RPMI8226 (cell line): ENCODE results near the gene SRGAP2B.
"Not testable (repeated sequence)": the region's sequence is repeated elsewhere in the genome, so short reads cannot be mapped to it uniquely, and the experiment has no call there.

Source experiments
- DNase-seq: peaks from one replicate; pipeline ENCODE4 v3.0.0-alpha.2; 2015

SRGAP2B gene

DNA sequence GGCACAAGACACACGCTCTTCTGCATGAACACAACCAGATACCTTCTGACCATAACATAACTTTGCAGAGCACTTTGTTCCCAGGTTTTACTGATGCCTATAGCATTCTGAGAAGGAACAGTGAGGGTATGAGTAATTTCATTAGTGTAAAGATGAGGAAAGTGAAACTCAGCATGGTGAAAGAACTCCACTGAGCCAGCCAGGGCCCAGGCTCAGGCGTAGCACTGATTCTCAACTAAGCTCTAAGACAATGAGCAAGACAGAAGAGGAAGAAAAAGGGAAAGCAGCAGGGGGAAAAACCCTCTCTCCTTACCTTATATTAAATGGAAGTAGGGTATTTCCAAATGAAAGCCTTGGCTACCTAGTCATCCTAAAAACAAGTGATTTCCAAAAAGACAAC is 155.1 kb downstream of the SRGAP2B start:
- DNase-seq = not testable (repeated sequence)

DNA sequence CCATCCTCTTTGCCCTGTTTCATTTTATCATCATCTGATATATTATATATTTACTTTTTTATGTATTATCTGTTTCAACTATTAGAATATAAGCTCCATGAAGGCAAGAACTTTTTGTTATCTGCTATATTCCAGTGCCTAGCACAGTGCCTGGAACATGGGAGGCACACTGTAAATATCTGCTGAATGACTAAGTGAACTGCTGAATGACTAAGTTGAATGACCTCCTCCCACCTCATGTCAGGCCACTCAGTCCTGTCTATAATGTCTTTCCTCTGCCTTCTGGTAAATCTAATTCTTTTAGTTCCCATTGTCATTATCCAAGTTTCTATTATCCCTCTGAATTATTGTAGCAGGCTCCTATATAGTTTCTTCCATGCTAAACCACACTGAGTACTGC is 156.5 kb downstream of the SRGAP2B start:
- DNase-seq = not testable (repeated sequence)

DNA sequence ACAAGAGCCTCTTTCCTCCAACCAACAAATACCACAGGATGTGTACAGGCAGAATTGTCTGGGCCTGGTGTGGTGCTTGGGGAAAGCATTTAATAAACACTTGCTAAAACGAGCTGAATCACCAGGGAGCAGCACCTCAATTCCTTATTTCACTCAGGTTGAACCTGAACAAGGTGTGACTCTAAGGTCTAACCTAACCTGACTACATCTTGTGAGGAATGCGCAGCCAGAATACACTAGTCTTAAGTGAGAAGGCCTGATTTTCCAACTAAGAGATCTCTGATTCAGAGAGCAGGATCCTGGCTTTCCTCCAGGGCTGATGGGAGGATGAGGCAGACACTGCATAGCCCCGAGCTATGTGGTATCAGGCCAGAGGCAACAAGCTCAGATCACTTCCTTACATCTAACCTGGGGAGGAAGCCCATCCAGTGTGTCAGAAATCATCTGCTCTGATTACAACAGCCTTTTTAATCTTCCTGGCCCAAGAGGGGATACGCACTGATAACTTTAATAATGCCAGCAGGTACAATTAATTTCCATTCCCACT is 158.9 kb downstream of the SRGAP2B start:
- DNase-seq = not testable (repeated sequence)

DNA sequence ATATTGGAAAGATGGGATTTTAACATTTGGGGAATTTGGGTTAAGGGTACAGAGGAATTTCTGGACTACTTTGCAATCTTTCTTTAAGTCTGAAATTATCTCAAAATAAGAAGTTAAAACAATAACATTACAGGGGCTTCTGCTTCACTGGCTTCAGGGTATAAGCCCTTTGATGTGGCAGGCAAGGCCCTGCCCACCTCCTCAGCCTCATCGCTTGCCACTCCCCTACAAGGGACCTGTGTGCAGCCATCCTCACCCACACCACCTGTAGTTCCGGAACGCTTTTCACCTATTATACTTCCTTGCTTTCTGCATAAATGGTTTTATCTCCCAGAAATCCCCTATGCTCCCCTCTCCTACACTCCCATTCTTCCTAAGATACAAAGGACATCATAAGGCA is 159.8 kb downstream of the SRGAP2B start:
- DNase-seq = not testable (repeated sequence)

DNA sequence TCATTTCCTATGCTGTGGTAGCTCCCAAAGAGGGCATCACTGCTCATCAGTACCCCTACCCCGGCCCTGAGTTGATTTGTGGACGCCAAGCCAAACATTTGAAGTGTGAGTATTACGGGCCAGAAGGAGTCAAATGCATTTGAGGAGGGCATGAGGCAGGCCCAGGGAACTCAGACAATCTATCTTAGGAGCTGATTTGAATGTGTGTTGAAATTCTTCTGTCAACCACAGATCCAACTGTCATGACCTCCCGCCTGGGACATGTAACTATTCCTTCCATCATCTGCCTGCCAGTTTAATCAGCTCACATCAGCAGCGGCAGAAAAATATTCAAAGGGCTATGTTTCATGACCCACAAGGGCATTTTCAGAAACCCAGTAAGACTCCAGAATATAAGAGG is 162.1 kb downstream of the SRGAP2B start:
- not testable (repeated sequence) for DNase-seq

DNA sequence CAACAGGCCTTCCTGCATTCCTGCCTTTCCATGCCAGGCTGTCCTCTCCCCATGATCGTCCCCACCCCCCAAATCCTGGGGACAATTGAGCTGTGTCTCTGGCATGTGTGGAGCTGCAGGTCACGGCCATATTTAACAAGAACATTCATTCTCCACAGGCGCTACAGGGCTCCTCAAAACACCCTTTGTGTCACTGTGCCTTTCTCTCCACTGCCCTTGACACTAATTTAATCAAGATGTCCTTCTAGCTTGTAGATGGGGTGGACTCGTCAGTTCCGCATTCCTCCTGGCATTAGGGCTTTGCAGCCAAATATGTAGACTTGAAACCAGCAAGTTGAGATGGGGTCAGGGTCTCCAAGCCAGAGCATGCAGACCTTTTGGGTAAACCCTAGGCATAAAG is 163.0 kb downstream of the SRGAP2B start:
- not testable (repeated sequence) for DNase-seq

DNA sequence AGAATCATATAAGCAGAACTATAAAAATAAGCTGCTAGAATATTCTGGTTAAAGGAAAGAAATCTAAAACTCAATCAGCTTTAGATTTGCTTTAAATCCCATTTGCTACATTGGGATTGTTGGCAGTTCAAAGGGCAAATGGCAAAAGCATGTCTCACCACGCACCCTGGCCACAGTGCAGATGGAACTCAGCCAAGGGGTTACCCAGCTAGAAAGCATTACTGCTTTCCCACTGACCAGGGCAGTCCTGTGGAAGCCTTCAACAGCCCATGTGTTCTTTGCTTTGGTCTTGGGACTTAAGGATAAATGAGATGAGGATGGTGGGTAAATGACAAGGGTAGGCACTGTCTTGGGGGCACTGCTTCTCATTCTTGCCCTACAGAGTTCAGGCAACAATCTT is 163.6 kb downstream of the SRGAP2B start:
- DNase-seq = not testable (repeated sequence)

DNA sequence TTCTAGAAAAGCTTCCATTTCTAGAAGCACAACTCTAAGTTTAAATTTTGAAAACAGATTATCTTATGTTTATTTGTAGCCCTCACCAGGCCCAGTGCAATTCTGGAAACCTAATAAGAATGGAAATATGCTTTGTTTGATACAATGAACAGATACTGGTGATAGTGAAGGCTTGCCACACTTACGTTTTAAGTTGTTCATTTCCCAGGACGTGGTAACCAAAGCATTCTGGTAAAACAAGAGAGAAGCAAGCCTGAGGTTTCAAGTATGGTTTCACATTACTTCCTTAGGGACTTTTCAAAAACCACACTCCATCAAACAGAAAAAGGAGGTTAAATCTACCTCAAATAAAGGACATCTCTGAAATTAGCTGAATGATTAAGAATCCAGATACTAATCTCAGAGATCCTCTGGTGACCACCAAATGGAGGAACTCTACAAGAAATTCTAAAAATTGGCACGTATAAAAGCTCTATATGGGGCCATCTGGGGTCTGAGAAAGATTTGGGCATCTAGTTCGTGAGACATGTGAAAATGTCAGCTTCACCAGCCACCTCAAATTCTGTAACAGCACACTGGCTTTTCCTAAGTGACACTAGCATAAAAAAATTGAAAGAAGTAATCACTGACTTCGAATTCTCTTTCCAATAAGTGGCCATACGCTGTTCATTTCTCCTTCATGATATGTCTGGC is 164.9 kb downstream of the SRGAP2B start:
- not testable (repeated sequence) for DNase-seq

DNA sequence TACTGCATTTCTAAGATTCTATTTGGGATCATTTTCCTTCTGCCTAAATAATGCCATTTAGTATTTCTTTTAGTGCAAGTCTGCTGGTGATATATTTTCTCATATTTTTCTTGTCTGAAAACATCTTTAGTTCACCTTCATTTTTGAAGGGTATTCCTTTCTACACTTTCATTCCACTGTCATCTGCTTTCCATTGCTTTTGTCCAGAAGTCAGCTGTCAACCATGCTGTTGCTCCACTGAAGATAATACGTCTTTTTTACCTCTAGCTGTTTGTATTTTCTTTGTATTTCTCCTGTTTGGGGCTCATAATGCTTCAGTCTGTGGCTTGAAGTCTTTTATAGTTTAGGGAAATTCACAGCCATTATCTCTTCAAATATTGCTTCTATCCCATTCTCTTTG is 167.8 kb downstream of the SRGAP2B start:
- peak; percentile 0 for DNase-seq

DNA sequence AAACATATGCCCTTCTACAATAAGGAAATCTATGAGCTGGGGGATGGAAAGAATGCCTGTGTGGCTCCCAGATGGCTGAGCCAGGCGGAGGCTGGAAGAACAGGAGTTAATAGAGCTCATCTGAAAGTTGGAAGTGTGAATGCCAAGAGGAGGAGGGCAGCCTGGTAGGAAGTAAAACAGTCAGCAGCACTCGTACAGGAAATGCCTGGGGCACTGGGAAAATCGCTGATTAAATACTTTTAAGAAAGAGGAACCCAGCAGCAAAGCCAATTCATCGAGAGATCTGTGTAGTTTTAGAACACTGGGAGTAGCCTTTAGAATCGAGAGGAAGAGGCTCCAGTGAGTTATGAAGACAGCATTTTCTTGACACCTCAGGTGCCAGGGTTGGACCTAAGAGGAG is 171.5 kb downstream of the SRGAP2B start:
- DNase-seq = not testable (repeated sequence)

DNA sequence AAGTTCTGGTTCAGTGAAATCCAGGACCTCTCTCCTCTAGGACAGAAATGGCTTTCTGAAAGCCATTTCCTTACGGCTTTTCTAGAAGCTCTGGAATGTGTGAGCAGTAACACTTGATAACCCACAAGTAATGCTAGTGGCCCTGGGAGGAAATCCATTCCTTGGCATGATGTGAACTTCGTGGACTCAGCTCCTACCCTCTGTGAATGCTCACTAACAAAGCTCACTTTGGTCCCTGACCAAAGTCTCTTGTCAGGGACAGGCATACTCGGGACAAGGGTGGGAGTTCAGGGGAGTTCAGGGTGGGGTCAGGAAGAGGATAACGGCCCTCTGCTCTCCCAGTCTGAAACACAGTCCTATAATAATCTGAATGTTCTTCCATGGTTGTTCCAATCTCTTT is 172.3 kb downstream of the SRGAP2B start:
- DNase-seq = peak; percentile 0

DNA sequence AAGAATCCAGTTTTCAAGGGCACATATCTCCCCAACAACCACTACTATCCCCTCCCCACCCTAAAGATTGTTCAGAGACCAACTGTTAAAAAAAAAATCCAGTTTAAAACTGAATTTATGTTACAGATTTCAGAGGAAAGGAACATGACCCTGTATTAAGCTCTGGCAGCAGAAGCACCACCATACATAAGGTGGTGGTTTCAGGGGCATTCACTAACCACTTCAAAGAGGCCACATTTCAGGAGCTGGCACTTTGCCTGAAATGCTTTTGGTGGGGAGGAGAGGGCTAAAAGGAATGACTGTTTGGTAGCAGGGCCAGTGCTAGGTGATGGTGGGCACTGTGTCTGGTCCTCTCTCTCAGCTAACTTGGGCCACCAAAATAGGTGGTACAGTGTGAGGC is 176.0 kb downstream of the SRGAP2B start:
- DNase-seq = not testable (repeated sequence)

DNA sequence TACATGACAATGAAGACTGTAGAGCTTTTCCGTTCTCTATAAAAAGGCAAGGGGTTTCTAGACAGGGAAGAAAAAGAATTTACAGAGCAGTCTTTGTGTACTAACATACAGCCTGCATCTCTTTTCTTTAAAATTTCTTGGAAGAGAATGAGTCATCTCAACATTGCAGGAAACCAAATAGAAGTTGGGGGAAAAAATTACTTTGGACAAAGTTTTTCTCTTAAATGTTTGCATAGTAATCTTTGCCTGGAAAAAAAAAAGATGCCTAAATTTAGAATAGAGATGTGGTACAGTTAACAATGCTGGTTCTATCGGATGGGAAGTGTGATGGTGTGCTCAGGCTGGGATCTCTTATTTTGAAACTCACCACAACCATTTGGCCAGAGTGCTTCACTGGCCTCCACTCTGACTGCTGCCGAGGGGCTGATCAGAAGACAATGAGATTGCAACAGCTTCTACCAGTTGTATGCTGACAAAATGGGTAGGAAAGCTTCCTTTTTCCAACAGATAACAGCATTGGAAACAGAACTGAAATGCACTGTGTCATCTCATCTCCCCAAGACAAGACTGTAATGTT is 177.0 kb downstream of the SRGAP2B start:
- not testable (repeated sequence) for DNase-seq

DNA sequence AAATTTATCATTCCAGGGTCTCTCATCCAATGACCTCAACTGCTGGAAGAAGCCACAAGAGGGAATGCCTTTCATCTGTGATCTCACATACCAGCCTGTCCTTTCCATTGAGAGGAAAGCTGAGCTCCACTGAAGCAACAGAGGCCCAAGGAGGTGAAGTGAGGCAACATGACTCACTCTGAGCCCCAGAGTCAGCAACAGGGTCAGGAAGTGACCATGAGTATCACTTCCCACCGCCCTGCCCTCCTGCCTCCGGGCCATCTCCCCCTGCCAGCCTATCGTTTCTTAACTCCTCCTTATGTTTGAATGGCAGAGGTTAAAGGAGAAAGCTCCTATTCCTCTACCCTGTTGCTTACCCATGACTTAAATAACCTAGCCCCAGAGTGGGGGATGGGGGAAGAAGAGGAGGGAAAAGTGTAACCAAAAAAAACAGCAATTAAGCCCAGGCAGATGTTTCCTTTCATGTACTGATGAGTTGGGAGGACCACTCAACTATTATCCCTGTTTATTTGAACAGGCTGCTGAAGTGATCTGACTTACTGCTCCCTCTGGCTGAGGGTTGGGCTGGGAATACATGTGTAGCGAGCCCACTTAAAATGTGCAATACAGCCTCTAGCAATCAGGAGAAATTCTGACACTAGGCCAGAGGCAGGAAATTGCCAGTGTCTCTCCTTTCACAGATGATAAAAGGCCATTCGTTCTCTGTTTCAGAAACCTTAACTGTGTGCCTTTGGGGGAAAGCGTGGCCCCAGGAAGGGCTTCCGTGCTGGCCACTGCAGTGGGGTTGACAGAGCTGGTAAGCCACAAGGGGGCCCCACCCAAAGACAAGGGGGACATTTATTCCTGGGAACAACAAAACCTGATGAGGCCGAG is 177.7 kb downstream of the SRGAP2B start:
- DNase-seq = not testable (repeated sequence)

DNA sequence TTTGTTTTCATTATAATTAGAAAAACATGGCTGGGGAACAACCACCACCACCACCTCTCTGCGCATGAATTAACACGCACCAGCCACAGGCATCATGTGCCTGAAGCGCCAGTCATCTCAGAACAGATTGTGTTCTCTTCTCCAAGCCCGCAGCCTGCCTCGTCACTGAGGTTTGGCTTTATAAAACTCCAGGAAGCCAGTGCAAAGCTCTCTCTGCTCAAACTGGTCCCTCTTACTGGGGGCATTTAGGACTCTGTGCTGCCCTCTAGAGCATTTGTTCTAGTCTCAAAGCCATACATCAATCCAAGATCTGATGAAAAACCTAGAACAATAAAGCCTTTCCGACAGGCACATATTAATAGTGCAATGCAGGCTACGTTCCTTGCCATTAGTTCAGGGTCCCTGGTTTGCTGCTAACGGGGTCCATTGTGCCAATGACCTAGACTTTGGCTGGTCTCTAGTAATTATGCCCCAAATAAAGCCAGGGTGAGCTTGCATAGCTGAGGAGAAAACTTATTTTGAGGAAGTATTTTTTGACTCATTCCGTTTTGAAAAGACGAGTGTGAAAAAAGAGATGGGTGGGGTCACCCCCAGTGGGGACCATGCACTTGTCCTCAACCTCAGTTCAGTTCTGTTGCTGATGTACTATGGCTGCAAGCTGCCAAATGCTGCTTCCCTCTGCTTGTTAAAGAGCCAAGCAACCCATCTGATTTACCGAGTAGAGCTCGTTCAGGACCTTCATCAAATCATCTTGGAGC is 181.0 kb downstream of the SRGAP2B start:
- not testable (repeated sequence) for DNase-seq

DNA sequence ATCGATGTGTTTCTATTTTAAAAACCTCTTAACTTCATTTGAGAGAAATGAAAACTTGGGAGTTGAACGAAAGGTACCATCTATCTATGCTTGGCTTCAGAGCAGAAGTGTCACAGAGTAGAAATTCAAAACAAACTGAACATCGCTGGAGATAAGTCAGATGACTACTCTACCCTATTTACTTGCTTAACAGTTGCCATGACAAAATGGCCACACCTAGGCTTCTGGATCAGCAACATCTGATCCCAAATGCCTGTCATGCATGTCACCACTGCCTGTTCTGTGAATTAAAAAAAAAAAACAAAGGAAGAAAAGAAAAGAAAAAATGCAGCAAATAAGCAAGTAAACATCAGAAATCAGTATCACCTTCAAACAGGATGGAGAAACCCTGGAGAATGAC is 181.7 kb downstream of the SRGAP2B start:
- DNase-seq = not testable (repeated sequence)

DNA sequence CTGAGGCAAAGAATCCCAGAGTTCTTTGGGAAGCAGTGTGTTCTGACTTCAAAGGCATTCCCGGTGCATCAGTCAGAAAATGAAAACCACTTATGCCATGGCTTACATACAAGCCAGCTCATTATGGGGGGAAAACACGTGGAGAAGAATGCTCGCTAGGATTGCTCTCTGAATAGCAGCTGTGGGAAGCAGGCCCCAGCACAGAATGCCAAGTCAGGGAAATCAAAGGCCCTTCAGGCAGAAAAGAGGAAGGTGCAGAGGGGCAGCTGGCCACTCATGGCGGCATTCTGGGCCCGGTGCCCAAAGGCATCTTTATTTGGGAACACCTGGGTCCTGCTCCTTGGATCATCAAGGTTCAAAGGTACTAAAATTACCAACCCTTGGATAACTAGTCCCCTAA is 184.4 kb downstream of the SRGAP2B start:
- not testable (repeated sequence) for DNase-seq

DNA sequence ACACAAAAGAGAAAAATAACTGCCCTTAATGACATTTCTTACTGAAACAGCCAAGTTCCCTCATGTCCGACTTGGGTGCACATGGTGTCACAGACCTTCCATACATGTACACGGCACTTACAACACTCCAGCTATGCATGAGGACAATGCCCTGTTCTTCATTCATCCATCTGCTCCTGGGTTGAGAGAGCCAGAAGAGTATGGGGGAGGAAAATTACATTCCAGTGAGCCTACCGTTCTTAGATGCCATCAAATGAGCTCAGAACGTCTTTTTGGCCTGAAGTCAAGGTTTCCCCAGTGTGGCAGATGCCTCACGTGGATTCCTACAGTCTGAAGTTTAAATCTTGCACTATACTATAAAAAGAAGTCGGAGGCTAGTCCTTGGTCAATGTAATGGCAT is 194.3 kb downstream of the SRGAP2B start:
- not testable (repeated sequence) for DNase-seq

DNA sequence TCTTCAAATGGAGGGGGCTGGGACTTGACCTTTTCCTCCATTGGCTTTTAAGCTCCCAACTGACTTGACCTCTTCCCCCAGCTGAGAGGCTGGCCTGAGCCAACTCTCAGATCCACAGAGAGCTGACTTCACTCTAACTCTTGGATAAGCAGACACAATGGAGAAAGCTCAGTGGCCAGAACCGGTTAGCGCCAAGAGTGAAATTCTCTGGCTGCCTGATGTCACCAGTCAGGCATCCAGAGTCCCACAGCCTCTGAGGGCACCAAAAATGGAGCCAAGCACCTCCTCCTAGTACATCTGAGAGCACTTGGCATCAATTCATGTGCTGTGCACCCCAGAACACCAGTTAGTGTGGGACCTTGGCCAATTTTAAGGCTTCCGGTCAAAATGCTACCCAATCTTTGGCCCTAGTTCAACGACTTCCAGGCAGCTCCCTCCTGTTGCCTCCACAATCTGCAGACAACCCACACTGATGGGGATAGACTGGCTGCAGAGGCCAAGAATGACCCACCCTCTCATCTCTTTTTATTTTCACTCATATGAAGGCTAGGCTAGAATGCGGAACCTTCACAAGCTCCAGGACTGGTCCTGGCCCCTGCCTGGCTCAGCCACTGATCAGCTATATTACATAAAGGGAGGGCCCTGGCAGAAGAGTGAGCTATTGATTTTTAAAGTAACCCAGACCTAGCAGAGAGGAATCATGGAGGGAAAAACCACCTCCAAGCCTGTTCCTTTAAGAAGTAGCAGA is 200.5 kb downstream of the SRGAP2B start:
- not testable (repeated sequence) for DNase-seq

DNA sequence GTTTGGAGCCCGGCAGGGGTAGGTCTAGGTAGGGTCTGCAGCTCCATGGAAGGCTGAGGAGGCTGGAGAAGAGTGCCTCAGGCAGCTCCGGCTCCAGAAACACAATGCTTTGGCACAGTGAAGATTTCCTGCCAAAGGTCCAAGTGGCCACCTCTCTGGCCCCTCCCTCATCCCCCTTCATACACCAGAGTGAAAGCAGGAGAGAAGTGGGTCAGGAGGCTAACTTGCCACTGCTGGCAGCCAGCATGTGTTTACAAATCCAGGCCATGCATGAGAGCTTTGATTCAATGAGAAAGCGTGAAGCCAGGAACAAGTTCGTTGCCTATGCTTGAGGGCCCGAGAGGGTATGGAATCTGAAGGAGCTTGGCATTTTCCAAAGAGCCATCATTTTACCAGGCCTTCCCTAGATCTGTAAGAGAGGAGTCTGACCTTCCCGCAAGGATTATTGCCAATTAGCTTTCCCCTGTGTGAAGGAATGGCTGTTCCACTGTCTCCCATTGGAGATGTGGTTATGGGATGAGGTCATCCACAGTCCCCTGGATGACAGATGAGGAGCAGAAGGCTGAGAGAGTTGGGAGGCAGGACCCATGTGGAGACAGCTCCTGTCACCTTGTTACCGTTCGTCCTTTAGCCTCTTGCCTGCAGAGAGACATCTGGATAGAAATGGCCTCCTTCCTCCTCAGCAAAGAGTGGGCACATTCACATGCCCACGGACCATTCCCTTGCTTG is 201.3 kb downstream of the SRGAP2B start:
- not testable (repeated sequence) for DNase-seq

DNA sequence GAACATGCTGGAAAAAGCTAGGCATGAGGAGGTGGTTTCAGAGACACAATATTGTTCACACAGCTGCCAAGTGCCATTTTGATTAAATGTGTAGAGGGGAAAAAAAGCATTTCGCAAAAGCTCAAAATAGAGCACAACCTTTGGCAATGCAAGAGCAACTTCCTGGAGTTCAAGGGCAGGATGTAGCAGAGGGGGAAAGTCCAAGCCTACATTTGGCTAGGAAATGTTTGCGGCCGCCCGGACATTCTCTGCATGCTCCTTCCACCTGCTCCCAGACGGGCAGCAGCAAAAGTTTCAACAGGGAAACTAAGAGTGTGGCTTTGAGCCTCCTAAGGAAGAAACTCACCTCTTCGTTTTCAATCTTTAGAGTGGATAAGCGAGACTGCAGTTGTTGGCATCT is 202.1 kb downstream of the SRGAP2B start:
- DNase-seq = not testable (repeated sequence)
